HL-60 (cell line): ENCODE results near the gene PLG.

Experiments used
- GABPA ChIP-seq: IDR thresholded peaks from 2 replicates; pipeline ENCODE4 v1.6.1; 2012; ENCODE audit warnings: low read depth
- SPI1 ChIP-seq: IDR thresholded peaks from 2 replicates; pipeline ENCODE4 v1.6.1; 2012; ENCODE audit warnings: low read depth, mild to moderate bottlenecking, borderline replicate concordance
- TF ChIP-seq, protein P1 (sequence below): IDR thresholded peaks from one replicate; pipeline ENCODE4 v1.5.1; 2011; ENCODE audit warnings: low read length, control low read depth, inconsistent platforms; ENCODE audit not compliant: insufficient read depth

DNA sequence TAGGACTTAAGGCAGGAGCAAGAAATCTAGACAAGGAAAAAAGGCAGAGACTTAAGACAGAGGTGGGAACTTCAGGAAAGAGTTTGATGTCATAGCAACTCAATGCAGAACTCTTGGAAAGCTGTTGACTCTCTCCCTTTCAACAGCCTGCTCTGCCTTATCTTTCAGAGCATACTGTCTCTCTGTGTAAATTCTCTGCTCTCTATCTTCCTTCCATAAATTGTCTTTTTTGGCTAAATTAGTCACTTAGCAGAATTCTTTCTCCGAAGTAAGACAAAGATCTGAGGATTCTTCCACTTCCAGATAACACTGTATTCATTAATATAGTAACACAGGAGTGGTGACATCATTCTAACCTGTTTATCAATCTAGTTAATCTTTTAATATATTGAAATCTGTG is 80.2 kb downstream of the PLG start:
- TF ChIP-seq, protein P1, sequence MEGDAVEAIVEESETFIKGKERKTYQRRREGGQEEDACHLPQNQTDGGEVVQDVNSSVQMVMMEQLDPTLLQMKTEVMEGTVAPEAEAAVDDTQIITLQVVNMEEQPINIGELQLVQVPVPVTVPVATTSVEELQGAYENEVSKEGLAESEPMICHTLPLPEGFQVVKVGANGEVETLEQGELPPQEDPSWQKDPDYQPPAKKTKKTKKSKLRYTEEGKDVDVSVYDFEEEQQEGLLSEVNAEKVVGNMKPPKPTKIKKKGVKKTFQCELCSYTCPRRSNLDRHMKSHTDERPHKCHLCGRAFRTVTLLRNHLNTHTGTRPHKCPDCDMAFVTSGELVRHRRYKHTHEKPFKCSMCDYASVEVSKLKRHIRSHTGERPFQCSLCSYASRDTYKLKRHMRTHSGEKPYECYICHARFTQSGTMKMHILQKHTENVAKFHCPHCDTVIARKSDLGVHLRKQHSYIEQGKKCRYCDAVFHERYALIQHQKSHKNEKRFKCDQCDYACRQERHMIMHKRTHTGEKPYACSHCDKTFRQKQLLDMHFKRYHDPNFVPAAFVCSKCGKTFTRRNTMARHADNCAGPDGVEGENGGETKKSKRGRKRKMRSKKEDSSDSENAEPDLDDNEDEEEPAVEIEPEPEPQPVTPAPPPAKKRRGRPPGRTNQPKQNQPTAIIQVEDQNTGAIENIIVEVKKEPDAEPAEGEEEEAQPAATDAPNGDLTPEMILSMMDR, result no peak
- TF ChIP-seq GABPA (no peak), SPI1 (no peak)
